Measurements from ENCODE around the gene SELENOF. TPM values are rescaled to one million over a fixed set of nuclear protein-coding genes. Genes with fewer than 3 reads are reported as not detected.
A peak's percentile ranks its signal among the peaks of the same experiment; 100 is the strongest.

The SELENOF gene
- 44.9 and 51.4 TPM in 2 replicates for total RNA-seq (2013; cell fraction: nucleolus; rRNA removed)
- total RNA-seq (2014; rRNA removed), result 98.7 and 122 TPM in 2 replicates
- total RNA-seq (2014; rRNA removed; fragmentation: Illumina TruSeq; extraction: Trizol), result 109 TPM in 2 replicates
- total RNA-seq (2021), result 130 and 131 TPM in 2 replicates
- polyA plus RNA-seq (2011; ENCODE audit: low read depth), result 98.5 TPM
- 167 and 276 TPM in 2 replicates for polyA plus RNA-seq (2011; rRNA removed)
- 54.4 and 58.1 TPM in 2 replicates for polyA plus RNA-seq (2011; cell fraction: cytosol; rRNA removed)
- polyA plus RNA-seq (2011; cell fraction: nucleus; rRNA removed), result 44.5 and 50.2 TPM in 2 replicates
- 118 and 136 TPM in 2 replicates for polyA plus RNA-seq (2012)
- 208 and 273 TPM in 2 replicates for polyA plus RNA-seq (2014; fragmentation: Illumina TruSeq; extraction: Trizol)
- polyA plus RNA-seq (2014; fragmentation: Nextera tagmentation; extraction: Ambion mirVana), result 100 to 1,000 TPM; 226 to 254 TPM
- polyA plus RNA-seq (2014; rRNA removed), result 98.5 and 114 TPM in 2 replicates
- polyA plus RNA-seq (2016; fragmentation: Nextera tagmentation; extraction: Ambion mirVana), result 100 to 1,000 TPM; 177 to 179 TPM
- 46.8 and 56.5 TPM in 2 replicates for polyA minus RNA-seq (2011; rRNA and poly(A)+ RNA removed)
- 19.8 and 21.8 TPM in 2 replicates for polyA minus RNA-seq (2011; cell fraction: cytosol; rRNA and poly(A)+ RNA removed)
- 14.6 and 23.0 TPM in 2 replicates for polyA minus RNA-seq (2011; cell fraction: nucleus; rRNA and poly(A)+ RNA removed)
- percentile 92 among the genes with signal in this experiment for Bru-seq, nascent RNA
- BruChase-seq, experiment 1, labeled RNA remaining after a 6-hour chase, result percentile 88 among the genes with signal in this experiment
- percentile 87 among the genes with signal in this experiment for BruChase-seq, experiment 2, labeled RNA remaining after a 2-hour chase
- long read RNA-seq, experiment 1, transcript SELENOF-202 (4 exons, 1,220 nt), result minor isoform, 5 of 97 reads
- long read RNA-seq, experiment 1, transcript SELENOF-201 (5 exons, 1,781 nt), result major isoform, 78 of 97 reads
- long read RNA-seq, experiment 1, partial matches to known transcripts, result 2 of 97 reads
- long read RNA-seq, experiment 1, other reads (novel, unspliced or antisense), result 9 of 97 reads
- long read RNA-seq, experiment 2, transcript SELENOF-202 (4 exons, 1,220 nt), result minor isoform, 31 of 566 reads
- long read RNA-seq, experiment 2, transcript SELENOF-201 (5 exons, 1,781 nt), result major isoform, 464 of 566 reads
- long read RNA-seq, experiment 2, transcript SELENOF-203 (6 exons, 727 nt), result minor isoform, 12 of 566 reads
- long read RNA-seq, experiment 2, partial matches to known transcripts, result 6 of 566 reads
- long read RNA-seq, experiment 2, other reads (novel, unspliced or antisense), result 51 of 566 reads

- ChIA-PET SMC1A (ENCODE audit: uncharacterized antibody, unreplicated experiment) (interaction anchor here (0.6 to 6.9 kb wide), 26 partner anchors 10 to 526 kb away, joined by 3 to 71 read pairs (median 6); no protein-coding TSS in a partner anchor), RAD21 (ENCODE audit: unreplicated experiment) (interaction anchor here (0.7 to 3.5 kb wide), 21 partner anchors 10 to 1236 kb away, joined by 3 to 45 read pairs (median 4); partner anchors contain the start of gene SH3GLB1), CTCF (interaction anchor here (0.7 to 4.5 kb wide), 11 partner anchors 10 to 1748 kb away, joined by 3 to 35 read pairs (median 3); no protein-coding TSS in a partner anchor), POLR2A (interaction anchor here (0.6 to 4.7 kb wide), 15 partner anchors 10 to 211 kb away, joined by 3 to 34 read pairs (median 5); no protein-coding TSS in a partner anchor)
- Histone ChIP-seq H3K4me3 (peak within 1 kb of the TSS; percentile 100), H3K79me2 (ENCODE audit: control insufficient read depth, insufficient read depth, low read length) (peaks cover 94% of the 10 kb centered on the region), H3K9me3 (replicated peaks; ENCODE audit: control insufficient read depth, insufficient read depth, low read length) (no peaks in the 10 kb centered on the region; the same call in 2 of the 3 replicates), H2AFZ (ENCODE audit: control insufficient read depth, low read depth, low read length) (peak within 1 kb of the TSS; percentile 96), H3K27me3 (replicated peaks in 1 of 2; ENCODE audit: control insufficient read depth in 2 of 2, insufficient read depth in 2 of 2, low read length in 1 of 2) (no peaks in the 10 kb centered on the region), H3K36me3 (ENCODE audit: control insufficient read depth in 2 of 2, insufficient read depth in 2 of 2, low read length in 1 of 2) (peaks cover 0 to 7% of the 10 kb centered on the region in 2 experiments; a peak in 1 of 4 replicates), H3K27ac (ENCODE audit: control insufficient read depth, insufficient read depth) (peak within 1 kb of the TSS; percentile 92), H3K9ac (ENCODE audit: control insufficient read depth, insufficient read depth, low read length) (peak within 1 kb of the TSS; percentile 91), H4K20me1 (ENCODE audit: control insufficient read depth, insufficient read depth) (no peaks in the 10 kb centered on the region), H3K4me2 (ENCODE audit: control insufficient read depth, insufficient read depth) (peak within 1 kb of the TSS; percentile 82), H3K4me1 (ENCODE audit: control insufficient read depth, insufficient read depth, low read length) (no peaks in the 10 kb centered on the region)
- ATAC-seq (peak; percentile 88), DNase-seq (ENCODE audit: low read depth, low spot score) (peak; percentile 100), FAIRE-seq (peak; percentile 83)
- WGBS (ENCODE audit: insufficient coverage, insufficient replicate concordance, low lambda C conversion rate, missing lambda C conversion rate), result under 1% methylated on average over 40 of the region's 44 CpGs
- intact Hi-C loops (cut with micrococcal nuclease; ENCODE audit: unreplicated experiment), result loop anchor here (2.0 to 10.0 kb wide), 5 partner anchors 113 to 421 kb away; no protein-coding TSS in a partner anchor
- BruUV-seq (replicated peaks), result no TSS peak
- in situ Hi-C loops (cut with MboI), result loop anchor here (10.0 to 25.0 kb wide), 3 partner anchors 141 to 1927 kb away; partner anchors contain the start of genes MCOLN2 and PKN2
- TF ChIP-seq DPF2 (IDR thresholded peaks at IDR 0.05) (no peak), SP1 (IDR thresholded peaks at IDR 0.05; ENCODE audit: low read depth, low read length) (peak; percentile 65), NFXL1 (IDR thresholded peaks at IDR 0.05; ENCODE audit: borderline replicate concordance) (no peak), IRF3 (IDR thresholded peaks at IDR 0.05) (0 out of 2 replicates have a peak, but pooled peaks have one; percentile 45), RCOR1 (conservative IDR thresholded peaks at IDR 0.05; ENCODE audit: low read depth, low read length) (no peak), EZH2 (IDR thresholded peaks at IDR 0.05; ENCODE audit: borderline replicate concordance, control insufficient read depth, low read depth, low read length) (no peak), TCF7 (IDR thresholded peaks at IDR 0.05; ENCODE audit: borderline replicate concordance) (no peak), RELA (IDR thresholded peaks at IDR 0.05; ENCODE audit: borderline replicate concordance, partially characterized antibody) (peak; percentile 68), MEF2A (IDR thresholded peaks at IDR 0.05; ENCODE audit: insufficient read depth, low read depth, low read length) (0 out of 2 replicates have a peak, but pooled peaks have one; percentile 40), CHD4 (IDR thresholded peaks at IDR 0.05) (no peak), ZNF592 (IDR thresholded peaks at IDR 0.05) (peak; percentile 94), IKZF1 (conservative IDR thresholded peaks at IDR 0.05) (no peak; the same call in 1 of the 2 replicates)
These were observed at the start of gene SELENOF for GRCh38 chr1:86913896-86914600. SELENOF (minus strand) TSS chr1:86914126; CDS start chr1:86914111, 15 bp downstream.
